Heart left ventricle (tissue), 16 donors: ENCODE data around the gene TMEM132D. TPM values are rescaled to one million over a fixed set of nuclear protein-coding genes. Genes with fewer than 3 reads are reported as not detected.

Experiments
- ATAC-seq, 4 donors: fragments of 200-7000 bp; cut with Tn5 transposase; one replicate each; pipeline ENCODE4 v1.9.1; 2020 to 2022; ENCODE audit warnings: moderate library complexity in 4 of 4, mild to moderate bottlenecking in 3 of 4, moderate number of reproducible peaks in 1 of 4
- DNase-seq, 5 donors: peaks; one replicate each; pipeline ENCODE4 v3.0.0-alpha.2; 2020
- H3K27ac ChIP-seq, 12 donors: fragments of 200-600 bp; sonication (generic) in 4 of 12; one replicate each; pipeline versions ENCODE4 v1.5.0 to v1.8.0; 2016 to 2022; ENCODE audit warnings: mild to moderate bottlenecking in 2 of 12
- H3K27me3 ChIP-seq, 9 donors: fragments of 200-600 bp; sonication (generic) in 2 of 9; one replicate each; pipeline versions ENCODE4 v1.5.1 to v1.8.0; 2016 to 2022; ENCODE audit warnings: mild to moderate bottlenecking in 3 of 9
- H3K36me3 ChIP-seq, 9 donors: fragments of 200-600 bp; sonication (generic) in 2 of 9; one replicate each; pipeline versions ENCODE4 v1.5.0 to v1.8.0; 2018 to 2022; ENCODE audit warnings: mild to moderate bottlenecking in 2 of 9
- H3K4me1 ChIP-seq, 12 donors: fragments of 200-600 bp; sonication (generic) in 4 of 12; one replicate each; pipeline versions ENCODE4 v1.5.0 to v1.8.0; 2016 to 2022; ENCODE audit warnings: mild to moderate bottlenecking in 3 of 12
- H3K4me3 ChIP-seq, 12 donors: fragments of 200-600 bp; sonication (generic) in 4 of 12; one replicate each; pipeline versions ENCODE4 v1.5.0 to v1.8.0; 2017 to 2022; ENCODE audit warnings: mild to moderate bottlenecking in 9 of 12, moderate library complexity in 4 of 12
- H3K9me3 ChIP-seq, 12 donors: fragments of 200-600 bp; sonication (generic) in 4 of 12; one replicate each; pipeline versions ENCODE4 v1.5.0 to v1.8.0; 2016 to 2022; ENCODE audit warnings: mild to moderate bottlenecking in 1 of 12
- POLR2A ChIP-seq, 2 donors: fragments of 450-650 bp; IDR thresholded peaks; one replicate each; pipeline ENCODE4 v1.6.1; 2017; ENCODE audit warnings: antibody characterized with exemption in 2 of 2, mild to moderate bottlenecking in 2 of 2, moderate library complexity in 2 of 2
- WGBS, 4 donors: extraction: QIAGEN DNeasy Blood & Tissue Kit in 2 of 4; methylation state at CpG; one replicate each; pipeline versions ENCODE4 v1.1.5 to v1.1.7; 2013 to 2018; 5-methylcytosine and 5-hydroxymethylcytosine counted together
- intact Hi-C, 10 donors: fragments of 100-400 bp; cut with DNase I; formaldehyde crosslinking; loops; one replicate each; pipeline versions ENCODE4 v1.11.1 to v1.14.2; 2022
- polyA plus RNA-seq, 2 donors: library from polyadenylated mRNA; stranded (reverse); fragments of 200-250 nt; gene quantifications; one replicate each; pipeline ENCODE4 v1.2.3, GENCODE V29; 2013
- total RNA-seq, 9 donors: library from RNA; depleted of rRNA in 2 of 9; stranded (reverse); fragments of >200 nt in 2 of 9; fragmentation: NEBNext Ultra II Directional in 3 of 9; extraction: Animal tissue kit (Norgen Biotek cat#: 25700) in 3 of 9; gene quantifications; one replicate each; pipeline versions ENCODE4 v1.1.0 to v1.2.4, GENCODE V29; 2016 to 2023
- TF ChIP-seq, protein P1 (sequence below), 12 donors: fragments of 200-600 bp; sonication (generic) in 4 of 12; IDR thresholded peaks; one replicate each; pipeline versions ENCODE4 v1.5.0 to v1.8.0; 2018 to 2022; ENCODE audit warnings: antibody characterized with exemption in 12 of 12, mild to moderate bottlenecking in 5 of 12
- donor health status: ischemic (EF 13 %, LVEDD 7.1; RV severe dilation, severe dysfunction).
- donor health status: healthy with polysubstance abuse.
- donor health status: DM: no; HTN: yes; CAD: no.
- donor health status: DM: no; HTN: no; CAD: no.
- donor health status: ischemic (EF 25% LVEDD 6.9; RV normal size, moderate dysfunction).
- donor health status: ischemic (EF 25% LVEDD 5.7; RV mildly dilated, moderate dysfunction).
- donor health status: healthy.
- donor health status: DM: yes; HTN: yes; CAD: no.
- donor health status: ischemic (EF 35%, LVEDD 5.7; RV mildly dilated, moderate dysfunction).
- donor health status: nonischemic (EF 11% LVEDD 7.7; RV severe dilation, severe dysfunction).
- donor health status: DM: yes; HTN: yes; CAD: no.
- donor health status: PGD.
- donor health status: ischemic (EF 29% LVEDD 5.4; RV normal size, mild dysfunction).
- donor health status: nonischemic (EF 23%, LVEDD 6.1; RV moderate dilation, normal function).

TMEM132D gene
- total and polyA plus RNA-seq, 11 donors = not detected

GRCh38 chr12:129831294-129831693, 72.5 kb downstream of the TMEM132D start:
- Histone ChIP-seq H3K4me1 (no peaks in the 10 kb centered on the region), H3K36me3 (no peaks in the 10 kb centered on the region), H3K27me3 (peaks cover 0 to 7% (median 0%) of the 10 kb centered on the region in 9 donors), H3K9me3 (peaks cover 0 to 7% (median 0%) of the 10 kb centered on the region in 12 donors), H3K27ac (no peak overlapping the region), H3K4me3 (no peak overlapping the region)
- DNase-seq = no peak
- TF ChIP-seq POLR2A (IDR thresholded peaks at IDR 0.05) = no peak
- TF ChIP-seq, protein P1, sequence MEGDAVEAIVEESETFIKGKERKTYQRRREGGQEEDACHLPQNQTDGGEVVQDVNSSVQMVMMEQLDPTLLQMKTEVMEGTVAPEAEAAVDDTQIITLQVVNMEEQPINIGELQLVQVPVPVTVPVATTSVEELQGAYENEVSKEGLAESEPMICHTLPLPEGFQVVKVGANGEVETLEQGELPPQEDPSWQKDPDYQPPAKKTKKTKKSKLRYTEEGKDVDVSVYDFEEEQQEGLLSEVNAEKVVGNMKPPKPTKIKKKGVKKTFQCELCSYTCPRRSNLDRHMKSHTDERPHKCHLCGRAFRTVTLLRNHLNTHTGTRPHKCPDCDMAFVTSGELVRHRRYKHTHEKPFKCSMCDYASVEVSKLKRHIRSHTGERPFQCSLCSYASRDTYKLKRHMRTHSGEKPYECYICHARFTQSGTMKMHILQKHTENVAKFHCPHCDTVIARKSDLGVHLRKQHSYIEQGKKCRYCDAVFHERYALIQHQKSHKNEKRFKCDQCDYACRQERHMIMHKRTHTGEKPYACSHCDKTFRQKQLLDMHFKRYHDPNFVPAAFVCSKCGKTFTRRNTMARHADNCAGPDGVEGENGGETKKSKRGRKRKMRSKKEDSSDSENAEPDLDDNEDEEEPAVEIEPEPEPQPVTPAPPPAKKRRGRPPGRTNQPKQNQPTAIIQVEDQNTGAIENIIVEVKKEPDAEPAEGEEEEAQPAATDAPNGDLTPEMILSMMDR (IDR thresholded peaks at IDR 0.05) = no peak
- intact Hi-C loops = no loop called here
- no peak for ATAC-seq
- WGBS, 4 donors = 79 to 85% (median 80%) methylated on average over 16 of the region's 16 CpGs

- TF ChIP-seq, protein P1 (IDR thresholded peaks at IDR 0.05) = no peak
- TF ChIP-seq POLR2A (IDR thresholded peaks at IDR 0.05) = no peak
- H3K9me3 ChIP-seq = peaks cover 0 to 7% (median 0%) of the 10 kb centered on the region in 12 donors
- no peaks in the 10 kb centered on the region for H3K4me1 ChIP-seq
- H3K27ac ChIP-seq = no peak overlapping the region
- no peaks in the 10 kb centered on the region for H3K36me3 ChIP-seq
- H3K27me3 ChIP-seq = peaks cover 0 to 12% (median 0%) of the 10 kb centered on the region in 9 donors
- no peak overlapping the region for H3K4me3 ChIP-seq
- 30 to 39% (median 33%) methylated on average over 4 of the region's 4 CpGs for WGBS, 4 donors
- intact Hi-C loops = no loop called here
- no peak for DNase-seq
- ATAC-seq = no peak
Observed at GRCh38 chr12:129830796-129831195, 73.0 kb downstream of the TMEM132D start.

DNA sequence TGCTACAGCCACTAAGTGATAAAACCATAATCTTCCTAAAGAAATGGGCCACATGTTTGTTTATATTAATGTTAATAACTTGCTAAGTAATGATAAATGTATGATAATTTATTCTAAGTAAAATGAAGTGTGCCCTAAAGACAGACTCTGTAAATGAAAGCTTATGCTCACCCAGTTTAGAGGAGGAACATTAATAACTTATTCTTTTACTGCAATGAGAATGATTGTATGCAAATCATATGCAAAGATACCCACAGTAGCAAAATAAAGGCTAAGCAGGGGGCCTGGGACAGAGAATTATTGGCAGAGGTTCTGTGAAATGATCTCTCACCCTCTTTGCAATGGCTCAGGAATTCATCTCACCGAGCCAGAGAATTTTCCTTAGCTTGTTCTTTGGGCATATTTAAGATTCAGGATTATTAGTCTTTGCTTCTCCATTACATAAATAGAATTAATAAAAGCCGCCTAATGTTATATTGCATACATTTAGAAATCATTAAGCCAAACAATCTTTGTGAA, 75.9 kb downstream of the TMEM132D start:
- ATAC-seq = no peak
- H3K4me3 ChIP-seq = no peak overlapping the region
- H3K27ac ChIP-seq = no peak overlapping the region
- peaks cover 0 to 19% (median 0%) of the 10 kb centered on the region in 9 donors for H3K27me3 ChIP-seq
- H3K4me1 ChIP-seq = no peaks in the 10 kb centered on the region
- intact Hi-C loops = no loop called here
- no peak for DNase-seq
- peaks cover 0 to 7% (median 0%) of the 10 kb centered on the region in 12 donors for H3K9me3 ChIP-seq
- WGBS, 4 donors = 52 to 59% (median 53%) methylated on average over 2 of the region's 2 CpGs
- no peak for TF ChIP-seq POLR2A (IDR thresholded peaks at IDR 0.05)
- TF ChIP-seq, protein P1 (IDR thresholded peaks at IDR 0.05) = no peak
- H3K36me3 ChIP-seq = no peaks in the 10 kb centered on the region

- Histone ChIP-seq H3K4me1 (no peaks in the 10 kb centered on the region), H3K9me3 (peaks cover 0 to 7% (median 0%) of the 10 kb centered on the region in 12 donors), H3K36me3 (no peaks in the 10 kb centered on the region), H3K4me3 (no peak overlapping the region), H3K27me3 (peaks cover 0 to 19% (median 0%) of the 10 kb centered on the region in 9 donors), H3K27ac (no peak overlapping the region)
- TF ChIP-seq POLR2A (IDR thresholded peaks at IDR 0.05) = no peak
- TF ChIP-seq, protein P1 (IDR thresholded peaks at IDR 0.05) = no peak
- 55 to 64% (median 61%) methylated on average over 5 of the region's 5 CpGs for WGBS, 4 donors
- intact Hi-C loops = no loop called here
- ATAC-seq (no peak), DNase-seq (no peak)
Observed at GRCh38 chr12:129827102-129827865, 76.5 kb downstream of the TMEM132D start.
